Colonic mucosa (tissue), 4 donors: ENCODE results near the gene FGFR3. TPM values are rescaled to one million over a fixed set of nuclear protein-coding genes. Genes with fewer than 3 reads are reported as not detected.

Source experiments
- DNase-seq: peaks from one replicate; pipeline ENCODE4 v3.0.0-alpha.2; 2020
- H3K27ac ChIP-seq: fragments of 200-600 bp; one replicate; pipeline ENCODE4 v1.8.0; 2021
- H3K27me3 ChIP-seq: fragments of 200-600 bp; one replicate; pipeline ENCODE4 v1.8.0; 2021
- H3K36me3 ChIP-seq: fragments of 200-600 bp; one replicate; pipeline ENCODE4 v1.8.0; 2021
- H3K4me1 ChIP-seq: fragments of 200-600 bp; one replicate; pipeline ENCODE4 v1.8.0; 2021; ENCODE audit warnings: mild to moderate bottlenecking
- H3K4me3 ChIP-seq: fragments of 200-600 bp; one replicate; pipeline ENCODE4 v1.8.0; 2021
- H3K9ac ChIP-seq, 2 donors: one replicate each; pipeline ENCODE4 v1.7.0; 2013; ENCODE audit warnings: control low read depth in 2 of 2, low read depth in 2 of 2, low read length in 2 of 2
- H3K9me3 ChIP-seq: fragments of 200-600 bp; one replicate; pipeline ENCODE4 v1.8.0; 2021
- CTCF ChIP-seq: fragments of 200-600 bp; IDR thresholded peaks from one replicate; pipeline ENCODE4 v1.8.0; 2022; ENCODE audit warnings: antibody characterized with exemption, mild to moderate bottlenecking
- intact Hi-C: fragments of 100-400 bp; cut with DNase I; formaldehyde crosslinking; loops from one replicate; pipeline ENCODE4 v1.14.1; 2022
- total RNA-seq, 2 donors: library from RNA; stranded (reverse); fragmentation: NEBNext Ultra II Directional in 1 of 2; extraction: Animal tissue kit (Norgen Biotek cat#: 25700) in 1 of 2; gene quantifications; one replicate each; pipeline ENCODE4 v1.2.1, GENCODE V29; 2021
- donor health status: healthy.
- donor health status: DM: no; HTN: no; CAD: no.
- donor health status: DM: no; HTN: no; CAD: no.

Gene FGFR3
- total RNA-seq, 2 donors from 2014 or later = 32.3 to 52.9 TPM

- no peak overlapping the region for H3K27ac ChIP-seq
- DNase-seq = no peak
- intact Hi-C loops = no loop called here
- H3K9me3 ChIP-seq = no peaks in the 10 kb centered on the region
- no peak overlapping the region for H3K4me3 ChIP-seq
- TF ChIP-seq CTCF = no peak
- H3K27me3 ChIP-seq = no peaks in the 10 kb centered on the region
- H3K9ac ChIP-seq = no peak overlapping the region
- H3K36me3 ChIP-seq = no peaks in the 10 kb centered on the region
- no peaks in the 10 kb centered on the region for H3K4me1 ChIP-seq
Observed at GRCh38 chr4:1808396-1808795, 15.3 kb downstream of the FGFR3 start.

GRCh38 chr4:1808851-1809753 is 16.0 kb downstream of the FGFR3 start:
- DNase-seq = no peak
- TF ChIP-seq CTCF = no peak
- H3K4me3 ChIP-seq = no peak overlapping the region
- no peak overlapping the region for H3K27ac ChIP-seq
- H3K27me3 ChIP-seq = no peaks in the 10 kb centered on the region
- H3K9ac ChIP-seq = no peak overlapping the region
- no peaks in the 10 kb centered on the region for H3K36me3 ChIP-seq
- no peaks in the 10 kb centered on the region for H3K9me3 ChIP-seq
- intact Hi-C loops = no loop called here
- H3K4me1 ChIP-seq = no peaks in the 10 kb centered on the region

GRCh38 chr4:1809754-1810502 is 16.8 kb downstream of the FGFR3 start:
- Histone ChIP-seq H3K4me3 (no peak overlapping the region), H3K9ac (no peak overlapping the region), H3K9me3 (no peaks in the 10 kb centered on the region), H3K27me3 (no peaks in the 10 kb centered on the region), H3K4me1 (no peaks in the 10 kb centered on the region), H3K36me3 (no peaks in the 10 kb centered on the region), H3K27ac (no peak overlapping the region)
- DNase-seq = peak; percentile 76
- peak; percentile 89 for TF ChIP-seq CTCF
- intact Hi-C loops = loop anchor here (2.0 to 5.0 kb wide), 2 partner anchors 63 to 87 kb away; no protein-coding TSS in a partner anchor

- no peak for TF ChIP-seq CTCF
Observed at GRCh38 chr4:1810765-1811164, 17.7 kb downstream of the FGFR3 start.

GRCh38 chr4:1812720-1813119 is 19.6 kb downstream of the FGFR3 start:
- Histone ChIP-seq H3K4me3 (no peak overlapping the region), H3K27ac (no peak overlapping the region), H3K4me1 (no peaks in the 10 kb centered on the region), H3K9ac (no peak overlapping the region), H3K27me3 (no peaks in the 10 kb centered on the region), H3K36me3 (peaks cover 2% of the 10 kb centered on the region), H3K9me3 (no peaks in the 10 kb centered on the region)
- no peak for TF ChIP-seq CTCF
- DNase-seq = no peak
- intact Hi-C loops = loop anchor here (5.0 kb wide), 1 partner anchor 85 kb away; no protein-coding TSS in a partner anchor

More at GRCh38 chr4:1810765-1811164, 17.7 kb downstream of the FGFR3 start:
- DNase-seq = no peak
- Histone ChIP-seq H3K4me3 (no peak overlapping the region), H3K4me1 (no peaks in the 10 kb centered on the region), H3K36me3 (no peaks in the 10 kb centered on the region), H3K9me3 (no peaks in the 10 kb centered on the region), H3K27ac (no peak overlapping the region), H3K27me3 (no peaks in the 10 kb centered on the region), H3K9ac (no peak overlapping the region)
- intact Hi-C loops = loop anchor here (2.0 to 5.0 kb wide), 2 partner anchors 64 to 87 kb away; no protein-coding TSS in a partner anchor
